ENCODE data around the gene TTC39B. TPM values are rescaled to one million over a fixed set of nuclear protein-coding genes. Genes with fewer than 3 reads are reported as not detected.

Gene TTC39B
- total RNA-seq, 1 donor from 2014 or later, result 30.6 TPM

- peaks cover 8% of the 10 kb centered on the region for H3K27me3 Mint-ChIP-seq (ENCODE audit: low read depth)
- peaks cover 7% of the 10 kb centered on the region for H3K4me1 Mint-ChIP-seq (ENCODE audit: low read depth)
- TF ChIP-seq CTCF (IDR thresholded peaks at IDR 0.05), result no peak
- no peak for DNase-seq (ENCODE audit: low spot score)
- peaks cover 2% of the 10 kb centered on the region for H3K36me3 Mint-ChIP-seq (ENCODE audit: low read depth)
- H3K9me3 Mint-ChIP-seq (ENCODE audit: low read depth), result no peaks in the 10 kb centered on the region
- H3K4me3 Mint-ChIP-seq (ENCODE audit: unreplicated experiment), result no peak overlapping the region
- H3K27ac Mint-ChIP-seq (ENCODE audit: unreplicated experiment), result no peak overlapping the region
These were observed 175.9 kb downstream of the TTC39B start for GRCh38 chr9:15131094-15131493.

DNA sequence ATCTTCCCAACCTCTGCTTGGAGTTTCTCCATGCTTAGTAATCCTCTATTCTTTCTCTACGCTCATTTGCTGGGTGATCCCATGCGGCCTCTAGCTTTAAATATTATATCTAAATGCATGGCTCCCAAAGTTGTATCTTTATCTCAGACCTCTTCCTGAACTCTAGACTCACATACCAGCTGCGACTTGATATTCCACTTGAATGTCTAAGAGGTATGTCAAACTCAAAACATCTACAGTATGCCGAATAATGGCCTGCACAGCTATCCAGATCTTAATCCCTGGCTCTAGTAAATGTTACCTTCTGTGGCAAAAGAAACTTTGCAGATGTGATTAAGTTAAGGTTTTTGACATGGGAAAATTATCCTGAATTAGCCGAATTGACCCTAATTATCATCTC is 179.2 kb downstream of the TTC39B start:
- peaks cover 8% of the 10 kb centered on the region for H3K27me3 Mint-ChIP-seq (ENCODE audit: low read depth)
- H3K4me3 Mint-ChIP-seq (ENCODE audit: unreplicated experiment), result no peak overlapping the region
- H3K36me3 Mint-ChIP-seq (ENCODE audit: low read depth), result peaks cover 2% of the 10 kb centered on the region
- no peak for DNase-seq (ENCODE audit: low spot score)
- no peak overlapping the region for H3K27ac Mint-ChIP-seq (ENCODE audit: unreplicated experiment)
- no peaks in the 10 kb centered on the region for H3K9me3 Mint-ChIP-seq (ENCODE audit: low read depth)
- no peaks in the 10 kb centered on the region for H3K4me1 Mint-ChIP-seq (ENCODE audit: low read depth)
- TF ChIP-seq CTCF (IDR thresholded peaks at IDR 0.05), result no peak

GRCh38 chr9:15121630-15122029 is 185.4 kb downstream of the TTC39B start:
- no peak for TF ChIP-seq CTCF (IDR thresholded peaks at IDR 0.05)
- peaks cover 2% of the 10 kb centered on the region for H3K36me3 Mint-ChIP-seq (ENCODE audit: low read depth)

DNA sequence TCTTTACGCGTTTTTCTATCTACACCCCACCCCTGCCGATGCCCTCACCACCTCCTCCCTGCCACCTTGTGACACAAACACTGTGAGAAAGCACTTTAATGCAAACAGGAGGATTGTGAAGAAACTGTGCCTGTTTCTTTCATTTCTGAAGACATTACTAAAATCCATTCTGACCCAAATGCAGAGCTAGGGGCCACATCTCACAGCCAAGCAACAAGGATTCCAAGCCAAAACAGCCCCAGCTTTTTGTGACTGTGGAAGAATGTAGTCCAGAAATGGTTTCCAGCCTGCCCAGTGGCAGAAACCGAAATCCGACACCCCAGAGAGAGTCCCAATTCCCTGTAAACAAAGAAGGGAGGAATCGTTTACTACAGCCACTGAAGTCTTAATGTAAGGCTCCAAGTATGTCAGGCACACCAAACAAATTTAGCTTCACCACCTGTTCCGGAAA is 190.9 kb downstream of the TTC39B start:
- DNase-seq (ENCODE audit: low spot score), result no peak
- no peak overlapping the region for H3K4me3 Mint-ChIP-seq (ENCODE audit: unreplicated experiment)
- peaks cover 21% of the 10 kb centered on the region for H3K27me3 Mint-ChIP-seq (ENCODE audit: low read depth)
- H3K4me1 Mint-ChIP-seq (ENCODE audit: low read depth), result peaks cover 5% of the 10 kb centered on the region
- no peak for TF ChIP-seq CTCF (IDR thresholded peaks at IDR 0.05)
- no peaks in the 10 kb centered on the region for H3K9me3 Mint-ChIP-seq (ENCODE audit: low read depth)
- H3K27ac Mint-ChIP-seq (ENCODE audit: unreplicated experiment), result no peak overlapping the region
- no peaks in the 10 kb centered on the region for H3K36me3 Mint-ChIP-seq (ENCODE audit: low read depth)

More at GRCh38 chr9:15121630-15122029, 185.4 kb downstream of the TTC39B start:
- Mint-ChIP-seq H3K9me3 (ENCODE audit: low read depth) (no peaks in the 10 kb centered on the region), H3K4me3 (ENCODE audit: unreplicated experiment) (no peak overlapping the region), H3K27me3 (ENCODE audit: low read depth) (peaks cover 18% of the 10 kb centered on the region), H3K4me1 (ENCODE audit: low read depth) (no peaks in the 10 kb centered on the region), H3K27ac (ENCODE audit: unreplicated experiment) (no peak overlapping the region)
- no peak for DNase-seq (ENCODE audit: low spot score)

DNA sequence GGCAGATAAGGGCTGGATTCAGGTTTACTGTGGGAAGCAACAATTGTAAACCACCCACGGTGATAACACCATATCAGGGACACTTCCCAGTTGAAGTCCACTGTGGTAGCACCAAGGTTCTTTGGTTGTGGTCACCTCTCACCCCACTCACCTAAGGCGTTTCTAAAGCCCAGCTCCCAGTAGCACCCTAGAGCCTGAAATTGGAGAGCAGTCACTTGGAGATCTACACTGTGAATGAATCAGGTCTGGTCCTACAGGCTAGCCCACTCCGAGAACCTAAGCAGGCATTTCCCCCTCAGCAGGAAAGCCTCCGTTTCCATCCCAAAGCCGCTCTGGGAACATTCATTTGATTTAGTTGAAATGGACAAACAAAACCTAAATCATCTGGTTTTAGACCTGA is 191.3 kb downstream of the TTC39B start:
- Mint-ChIP-seq H3K4me1 (ENCODE audit: low read depth) (peaks cover 5% of the 10 kb centered on the region), H3K4me3 (ENCODE audit: unreplicated experiment) (no peak overlapping the region), H3K27me3 (ENCODE audit: low read depth) (peaks cover 19% of the 10 kb centered on the region), H3K36me3 (ENCODE audit: low read depth) (no peaks in the 10 kb centered on the region), H3K27ac (ENCODE audit: unreplicated experiment) (no peak overlapping the region), H3K9me3 (ENCODE audit: low read depth) (no peaks in the 10 kb centered on the region)
- DNase-seq (ENCODE audit: low spot score), result no peak
- TF ChIP-seq CTCF (IDR thresholded peaks at IDR 0.05), result no peak

Measured in chondrocyte (in vitro differentiated cells).